Fibroblast of lung (primary cell): ENCODE measurements around the gene XRRA1. TPM values are rescaled to one million over a fixed set of nuclear protein-coding genes. Genes with fewer than 3 reads are reported as not detected.

Source experiments
- DNase-seq, 2 donors: peaks; one replicate each; pipeline versions ENCODE4 v3.0.0 to v3.0.0-alpha.2; 2010; ENCODE audit warnings: low read depth in 2 of 2
- H2AFZ ChIP-seq: 2 replicates; pipeline ENCODE4 v1.5.1; 2012; ENCODE audit warnings: low read length, control low read depth, inconsistent platforms
- H3K27ac ChIP-seq: 2 replicates; pipeline ENCODE4 v1.5.1; 2011; ENCODE audit warnings: low read length, control low read depth; ENCODE audit not compliant: insufficient read depth
- H3K27me3 ChIP-seq: 2 replicates; pipeline ENCODE4 v1.5.1; 2011; ENCODE audit warnings: mild to moderate bottlenecking, low read length; ENCODE audit not compliant: control insufficient read depth, insufficient read depth
- H3K36me3 ChIP-seq: 2 replicates; pipeline ENCODE4 v1.5.1; 2011; ENCODE audit warnings: low read length; ENCODE audit not compliant: control insufficient read depth, insufficient read depth
- H3K4me1 ChIP-seq: 2 replicates; pipeline ENCODE4 v1.5.1; 2011; ENCODE audit warnings: low read length; ENCODE audit not compliant: control insufficient read depth, insufficient read depth; ENCODE audit errors: extremely low read depth
- H3K4me2 ChIP-seq: 2 replicates; pipeline ENCODE4 v1.5.1; 2011; ENCODE audit warnings: low read length, control low read depth; ENCODE audit not compliant: insufficient read depth; ENCODE audit errors: extremely low read depth
- H3K4me3 ChIP-seq, 4 experiments: fragments of 200-600 bp in 1 of 4; sonication (generic) in 1 of 4; replicated peaks in 1 of 4; 2 replicates each; pipeline ENCODE4 v1.5.1; 2011 to 2016; ENCODE audit warnings: low read length in 4 of 4, low read depth in 3 of 4, mild to moderate bottlenecking in 3 of 4, control low read depth in 2 of 4, inconsistent platforms in 1 of 4, mixed read lengths in 1 of 4; ENCODE audit not compliant: insufficient read depth in 1 of 4; ENCODE audit errors: control extremely low read depth in 1 of 4
- H3K79me2 ChIP-seq: 2 replicates; pipeline ENCODE4 v1.5.1; 2012; ENCODE audit warnings: mild to moderate bottlenecking, low read length, inconsistent platforms; ENCODE audit not compliant: control insufficient read depth, insufficient read depth
- H3K9ac ChIP-seq: 2 replicates; pipeline ENCODE4 v1.5.1; 2011; ENCODE audit warnings: mild to moderate bottlenecking, low read length, control low read depth; ENCODE audit not compliant: insufficient read depth
- H3K9me3 ChIP-seq: 2 replicates; pipeline ENCODE4 v1.5.1; 2012; ENCODE audit warnings: low read depth, low read length; ENCODE audit not compliant: control insufficient read depth, insufficient read depth
- H4K20me1 ChIP-seq: 2 replicates; pipeline ENCODE4 v1.5.1; 2011; ENCODE audit warnings: low read length; ENCODE audit not compliant: control insufficient read depth, insufficient read depth; ENCODE audit errors: extremely low read depth
- EZH2 ChIP-seq: IDR thresholded peaks from 2 replicates; pipeline ENCODE4 v1.5.1; 2012; ENCODE audit warnings: low read length, control low read depth, mild to moderate bottlenecking; ENCODE audit errors: missing control alignments
- polyA plus RNA-seq, 2 donors: library from polyadenylated mRNA; depleted of rRNA in 1 of 2; stranded (reverse) in 1 of 2; unstranded in 1 of 2; fragments of >200 nt; gene quantifications; 2 replicates each; pipeline ENCODE4 v1.2.1, GENCODE V29; 2011 to 2012; ENCODE audit warnings: missing spikeins in 1 of 2
- total RNA-seq: library from RNA; depleted of rRNA; stranded (reverse); fragments of >200 nt; gene quantifications from 2 replicates; pipeline ENCODE4 v1.2.1, GENCODE V29; 2014
- TF ChIP-seq, protein P1 (sequence below), 2 donors: IDR thresholded peaks in 1 of 2; conservative IDR thresholded peaks in 1 of 2; 1 replicate in 1 of 2; 2 replicates in 1 of 2; pipeline ENCODE4 v1.5.1; 2011 to 2012; ENCODE audit warnings: low read length in 2 of 2, control low read depth in 1 of 2, inconsistent platforms in 1 of 2, low read depth in 1 of 2, mild to moderate bottlenecking in 1 of 2

Gene XRRA1
- total and polyA plus RNA-seq, 2 donors (not counting 1 experiment from before 2014, with no cell fraction given), result 5.0 to 8.6 TPM

GRCh38 chr11:74989260-74989638, 40.4 kb upstream of the XRRA1 start:
- peak overlapping the region; percentile 93 for H3K4me2 ChIP-seq
- peak overlapping the region; percentile 74 for H3K9ac ChIP-seq
- DNase-seq, result peak; percentile 10 to 20
- no peaks in the 10 kb centered on the region for H3K4me1 ChIP-seq
- no peaks in the 10 kb centered on the region for H3K36me3 ChIP-seq
- H4K20me1 ChIP-seq, result no peaks in the 10 kb centered on the region
- peak overlapping the region; percentile 79 for H2AFZ ChIP-seq
- H3K27ac ChIP-seq, result peak overlapping the region; percentile 66
- H3K9me3 ChIP-seq, result no peaks in the 10 kb centered on the region
- H3K79me2 ChIP-seq, result no peaks in the 10 kb centered on the region
- H3K4me3 ChIP-seq, result peak overlapping the region; percentile 79 to 88 (median 83)
- H3K27me3 ChIP-seq, result no peaks in the 10 kb centered on the region
- TF ChIP-seq, protein P1, sequence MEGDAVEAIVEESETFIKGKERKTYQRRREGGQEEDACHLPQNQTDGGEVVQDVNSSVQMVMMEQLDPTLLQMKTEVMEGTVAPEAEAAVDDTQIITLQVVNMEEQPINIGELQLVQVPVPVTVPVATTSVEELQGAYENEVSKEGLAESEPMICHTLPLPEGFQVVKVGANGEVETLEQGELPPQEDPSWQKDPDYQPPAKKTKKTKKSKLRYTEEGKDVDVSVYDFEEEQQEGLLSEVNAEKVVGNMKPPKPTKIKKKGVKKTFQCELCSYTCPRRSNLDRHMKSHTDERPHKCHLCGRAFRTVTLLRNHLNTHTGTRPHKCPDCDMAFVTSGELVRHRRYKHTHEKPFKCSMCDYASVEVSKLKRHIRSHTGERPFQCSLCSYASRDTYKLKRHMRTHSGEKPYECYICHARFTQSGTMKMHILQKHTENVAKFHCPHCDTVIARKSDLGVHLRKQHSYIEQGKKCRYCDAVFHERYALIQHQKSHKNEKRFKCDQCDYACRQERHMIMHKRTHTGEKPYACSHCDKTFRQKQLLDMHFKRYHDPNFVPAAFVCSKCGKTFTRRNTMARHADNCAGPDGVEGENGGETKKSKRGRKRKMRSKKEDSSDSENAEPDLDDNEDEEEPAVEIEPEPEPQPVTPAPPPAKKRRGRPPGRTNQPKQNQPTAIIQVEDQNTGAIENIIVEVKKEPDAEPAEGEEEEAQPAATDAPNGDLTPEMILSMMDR (conservative IDR thresholded peaks at IDR 0.05 in 1 of 2, IDR thresholded peaks at IDR 0.05 in 1 of 2; ENCODE audit: low read depth in 1 of 2, low read length in 2 of 2), result no peak
- TF ChIP-seq EZH2, result no peak

GRCh38 chr11:74988541-74989259, 39.8 kb upstream of the XRRA1 start, which contains the start of gene NEU3:
NEU3 (plus strand) TSS chr11:74988933; CDS start chr11:74989061, 128 bp downstream.
- no peak for TF ChIP-seq EZH2
- TF ChIP-seq, protein P1 (conservative IDR thresholded peaks at IDR 0.05 in 1 of 2, IDR thresholded peaks at IDR 0.05 in 1 of 2; ENCODE audit: low read depth in 1 of 2, low read length in 2 of 2), result no peak
- no peaks in the 10 kb centered on the region for H4K20me1 ChIP-seq
- no peaks in the 10 kb centered on the region for H3K9me3 ChIP-seq
- H3K27me3 ChIP-seq, result no peaks in the 10 kb centered on the region
- peak within 1 kb of the TSS; percentile 74 for H3K9ac ChIP-seq
- no peaks in the 10 kb centered on the region for H3K4me1 ChIP-seq
- H2AFZ ChIP-seq, result peak within 1 kb of the TSS; percentile 79
- DNase-seq, result peak; percentile 75 to 79
- peak within 1 kb of the TSS; percentile 66 for H3K27ac ChIP-seq
- H3K4me2 ChIP-seq, result peak within 1 kb of the TSS; percentile 93
- no peaks in the 10 kb centered on the region for H3K79me2 ChIP-seq
- H3K4me3 ChIP-seq, result peak within 1 kb of the TSS; percentile 79 to 88 (median 83)
- H3K36me3 ChIP-seq, result no peaks in the 10 kb centered on the region

GRCh38 chr11:74984730-74985129, 35.8 kb upstream of the XRRA1 start:
- Histone ChIP-seq H3K9me3 (no peaks in the 10 kb centered on the region), H3K4me1 (no peaks in the 10 kb centered on the region), H3K4me3 (no peak overlapping the region), H3K4me2 (no peak overlapping the region), H3K79me2 (no peaks in the 10 kb centered on the region), H3K36me3 (no peaks in the 10 kb centered on the region), H4K20me1 (no peaks in the 10 kb centered on the region), H2AFZ (no peak overlapping the region), H3K27me3 (no peaks in the 10 kb centered on the region), H3K27ac (no peak overlapping the region), H3K9ac (no peak overlapping the region)
- TF ChIP-seq, protein P1 (conservative IDR thresholded peaks at IDR 0.05 in 1 of 2, IDR thresholded peaks at IDR 0.05 in 1 of 2; ENCODE audit: low read depth in 1 of 2, low read length in 2 of 2), result no peak
- TF ChIP-seq EZH2, result no peak
- no peak for DNase-seq
